Measurements from ENCODE around the gene ACTRT3.
A peak's percentile ranks its signal among the peaks of the same experiment; 100 is the strongest.
"Not testable (repeated sequence)": the region's sequence is repeated elsewhere in the genome, so short reads cannot be mapped to it uniquely, and the experiment has no call there.

Gene ACTRT3

GRCh38 chr3:169772305-169772896, 3.0 kb upstream of the ACTRT3 start:
- DNase-seq = peak; percentile 87

GRCh38 chr3:169771497-169772304, 2.3 kb upstream of the ACTRT3 start:
- DNase-seq = peak; percentile 86

- DNase-seq = peak; percentile 92
Measured at GRCh38 chr3:169764882-169765612, 4.3 kb downstream of the ACTRT3 start, which contains the start of gene TERC. Gene TERC (minus strand): TSS chr3:169765060.

- DNase-seq = peak; percentile 32
Measured at GRCh38 chr3:169764312-169764881, 5.0 kb downstream of the ACTRT3 start.

- no peak for DNase-seq
Measured at GRCh38 chr3:169760479-169760878, 8.9 kb downstream of the ACTRT3 start.

GRCh38 chr3:169759256-169759655, 10.1 kb downstream of the ACTRT3 start:
- DNase-seq = no peak

GRCh38 chr3:169758359-169758994, 10.9 kb downstream of the ACTRT3 start:
- no peak for DNase-seq

GRCh38 chr3:169755488-169755887, 13.9 kb downstream of the ACTRT3 start:
- DNase-seq = no peak

- no peak for DNase-seq
Measured at GRCh38 chr3:169754711-169755110, 14.7 kb downstream of the ACTRT3 start.

- DNase-seq = no peak
Measured at GRCh38 chr3:169751875-169752274, 17.5 kb downstream of the ACTRT3 start.

GRCh38 chr3:169750665-169751064, 18.7 kb downstream of the ACTRT3 start:
- DNase-seq = no peak

- no peak for DNase-seq
Measured at GRCh38 chr3:169748670-169749069, 20.7 kb downstream of the ACTRT3 start.

- no peak for DNase-seq
Measured at GRCh38 chr3:169746924-169747323, 22.4 kb downstream of the ACTRT3 start.

GRCh38 chr3:169744366-169745054, 24.9 kb downstream of the ACTRT3 start:
- DNase-seq = no peak

- DNase-seq = no peak
Measured at GRCh38 chr3:169739067-169739466, 30.3 kb downstream of the ACTRT3 start.

GRCh38 chr3:169731857-169732256, 37.5 kb downstream of the ACTRT3 start:
- not testable (repeated sequence) for DNase-seq

GRCh38 chr3:169722724-169723123, 46.6 kb downstream of the ACTRT3 start:
- DNase-seq = no peak

- not testable (repeated sequence) for DNase-seq
Measured at GRCh38 chr3:169718415-169718814, 50.9 kb downstream of the ACTRT3 start.
